ENCODE results near the gene PTX4.
A peak's percentile ranks its signal among the peaks of the same experiment; 100 is the strongest.

PTX4 gene

GRCh38 chr16:1496464-1496863, 7.7 kb upstream of the PTX4 start:
- peaks cover 20% of the 10 kb centered on the region for H3K36me3 ChIP-seq (ENCODE audit: control insufficient read depth, insufficient read depth, low read length)
- H3K27me3 ChIP-seq (replicated peaks; ENCODE audit: control insufficient read depth, insufficient read depth, low read length): no peaks in the 10 kb centered on the region
- DNase-seq (ENCODE audit: extremely low read depth, insufficient read length): no peak
- H3K4me3 ChIP-seq (replicated peaks; ENCODE audit: low read depth, low read length): no peak overlapping the region
- TF ChIP-seq CTCF (IDR thresholded peaks at IDR 0.05; ENCODE audit: insufficient read depth, low read length, poor library complexity, severe bottlenecking): no peak

- TF ChIP-seq CTCF (IDR thresholded peaks at IDR 0.05; ENCODE audit: insufficient read depth, low read length, poor library complexity, severe bottlenecking): no peak
- H3K4me3 ChIP-seq (replicated peaks; ENCODE audit: low read depth, low read length): no peak overlapping the region
- no peaks in the 10 kb centered on the region for H3K27me3 ChIP-seq (replicated peaks; ENCODE audit: control insufficient read depth, insufficient read depth, low read length)
- peaks cover 17% of the 10 kb centered on the region for H3K36me3 ChIP-seq (ENCODE audit: control insufficient read depth, insufficient read depth, low read length)
- peak; percentile 9 for DNase-seq (ENCODE audit: extremely low read depth, insufficient read length)
These were observed 7.1 kb upstream of the PTX4 start for GRCh38 chr16:1495889-1496262.

- TF ChIP-seq CTCF (IDR thresholded peaks at IDR 0.05; ENCODE audit: insufficient read depth, low read length, poor library complexity, severe bottlenecking): no peak
- peaks cover 17% of the 10 kb centered on the region for H3K36me3 ChIP-seq (ENCODE audit: control insufficient read depth, insufficient read depth, low read length)
- H3K27me3 ChIP-seq (replicated peaks; ENCODE audit: control insufficient read depth, insufficient read depth, low read length): no peaks in the 10 kb centered on the region
- H3K4me3 ChIP-seq (replicated peaks; ENCODE audit: low read depth, low read length): no peak overlapping the region
- peak; percentile 6 for DNase-seq (ENCODE audit: extremely low read depth, insufficient read length)
These were observed 6.6 kb upstream of the PTX4 start for GRCh38 chr16:1495211-1495888.

GRCh38 chr16:1494711-1495110, 6.0 kb upstream of the PTX4 start:
- no peak overlapping the region; the same call in 1 of the 2 replicates for H3K4me3 ChIP-seq (replicated peaks; ENCODE audit: low read depth, low read length)
- H3K36me3 ChIP-seq (ENCODE audit: control insufficient read depth, insufficient read depth, low read length): peaks cover 15% of the 10 kb centered on the region
- TF ChIP-seq CTCF (IDR thresholded peaks at IDR 0.05; ENCODE audit: insufficient read depth, low read length, poor library complexity, severe bottlenecking): no peak
- DNase-seq (ENCODE audit: extremely low read depth, insufficient read length): peak; percentile 9
- H3K27me3 ChIP-seq (replicated peaks; ENCODE audit: control insufficient read depth, insufficient read depth, low read length): no peaks in the 10 kb centered on the region

- Histone ChIP-seq H3K27me3 (replicated peaks; ENCODE audit: control insufficient read depth, insufficient read depth, low read length) (no peaks in the 10 kb centered on the region), H3K36me3 (ENCODE audit: control insufficient read depth, insufficient read depth, low read length) (peaks cover 14% of the 10 kb centered on the region), H3K4me3 (replicated peaks; ENCODE audit: low read depth, low read length) (peak overlapping the region; percentile 88)
- TF ChIP-seq CTCF (IDR thresholded peaks at IDR 0.05; ENCODE audit: insufficient read depth, low read length, poor library complexity, severe bottlenecking): no peak
- DNase-seq (ENCODE audit: extremely low read depth, insufficient read length): peak; percentile 13
These were observed 5.4 kb upstream of the PTX4 start for GRCh38 chr16:1494129-1494640.

GRCh38 chr16:1493746-1494094, 5.0 kb upstream of the PTX4 start:
- Histone ChIP-seq H3K4me3 (replicated peaks; ENCODE audit: low read depth, low read length) (peak overlapping the region; percentile 88), H3K27me3 (replicated peaks; ENCODE audit: control insufficient read depth, insufficient read depth, low read length) (no peaks in the 10 kb centered on the region), H3K36me3 (ENCODE audit: control insufficient read depth, insufficient read depth, low read length) (peaks cover 12% of the 10 kb centered on the region)
- DNase-seq (ENCODE audit: extremely low read depth, insufficient read length): no peak
- no peak for TF ChIP-seq CTCF (IDR thresholded peaks at IDR 0.05; ENCODE audit: insufficient read depth, low read length, poor library complexity, severe bottlenecking)
